Fibroblast of peridontal ligament (primary cell): Measurements from ENCODE around the gene HSF2.
A peak's percentile ranks its signal among the peaks of the same experiment; 100 is the strongest.
"Not testable (repeated sequence)": the region's sequence is repeated elsewhere in the genome, so short reads cannot be mapped to it uniquely, and the experiment has no call there.

Experiments
- DNase-seq: peaks from one replicate; pipeline ENCODE4 v3.0.0-alpha.2; 2010; ENCODE audit errors: extremely low read depth

HSF2 gene

DNA sequence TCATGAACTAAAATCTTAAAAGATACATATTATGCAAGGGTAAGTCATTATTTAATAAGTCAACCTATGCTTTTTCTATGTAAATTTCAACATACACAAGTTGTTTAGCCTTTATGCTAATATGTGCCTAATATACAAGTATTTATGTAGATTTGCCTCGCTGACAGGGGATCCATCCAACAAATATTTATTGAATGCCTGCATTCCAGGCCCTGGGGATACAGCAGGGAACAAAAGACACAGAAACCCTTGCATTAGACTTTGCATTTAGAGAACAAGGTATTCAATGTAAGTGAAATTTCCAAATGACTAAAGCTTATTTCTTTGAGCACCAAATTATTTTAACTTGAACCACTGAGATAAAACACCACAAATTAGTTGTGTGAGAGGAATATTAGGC, 53.1 kb downstream of the HSF2 start:
- no peak for DNase-seq

DNA sequence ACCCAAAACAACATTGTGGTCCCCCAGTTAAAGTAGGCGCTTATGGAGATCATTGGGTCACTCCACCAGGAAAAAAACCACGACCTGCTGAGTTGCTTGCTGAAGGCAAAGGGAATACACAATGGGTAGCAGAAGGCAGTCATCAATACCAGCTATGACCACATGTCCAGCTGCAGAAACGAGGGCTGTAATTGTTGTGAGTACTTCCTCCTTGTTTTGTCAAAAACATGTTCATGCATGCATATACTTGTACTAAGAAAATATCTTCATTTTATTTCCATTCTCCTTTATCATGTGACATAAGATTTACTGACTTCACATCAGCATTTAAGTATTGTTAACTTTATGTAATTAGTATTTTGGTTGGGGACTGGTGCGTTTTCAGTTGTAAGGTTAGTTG, 55.2 kb downstream of the HSF2 start:
- no peak for DNase-seq

GRCh38 chr6:122455116-122455515, 55.7 kb downstream of the HSF2 start:
- not testable (repeated sequence) for DNase-seq

DNA sequence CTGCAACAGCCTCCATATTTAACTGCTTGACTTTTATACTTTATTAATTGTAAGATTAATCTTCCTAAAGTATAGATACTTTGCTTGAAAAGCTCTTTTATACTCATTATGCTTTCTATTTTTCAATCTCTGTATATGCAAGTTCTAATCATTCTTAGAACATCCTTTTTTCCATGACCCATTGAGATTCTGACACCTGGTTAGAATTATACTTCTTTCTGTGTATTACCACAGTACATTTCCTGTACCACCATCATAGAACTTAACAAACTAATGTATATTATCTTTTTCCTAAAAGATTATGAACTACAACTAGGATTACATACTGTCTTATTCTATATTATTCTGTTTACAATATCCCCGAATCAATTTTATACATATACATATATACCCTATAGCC, 58.6 kb downstream of the HSF2 start:
- no peak for DNase-seq

DNA sequence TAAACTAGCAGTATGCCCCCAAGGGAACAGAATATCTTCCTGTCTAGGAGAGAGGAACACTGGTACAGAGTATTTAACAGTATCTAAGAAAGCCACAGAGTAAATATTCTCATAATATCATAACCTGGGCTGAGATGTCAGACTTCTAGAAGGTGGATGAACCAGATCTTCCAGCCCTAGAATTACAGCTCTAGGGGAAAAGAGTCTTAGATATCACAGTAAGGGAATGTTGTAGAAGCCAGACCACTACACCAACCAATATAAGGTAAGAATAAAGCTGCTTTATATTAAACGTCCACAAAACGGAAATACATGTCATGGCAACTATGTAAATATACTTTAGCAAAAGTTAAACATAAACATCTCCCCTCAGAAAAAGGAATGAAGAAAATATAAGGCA, 59.8 kb downstream of the HSF2 start:
- DNase-seq, result no peak

DNA sequence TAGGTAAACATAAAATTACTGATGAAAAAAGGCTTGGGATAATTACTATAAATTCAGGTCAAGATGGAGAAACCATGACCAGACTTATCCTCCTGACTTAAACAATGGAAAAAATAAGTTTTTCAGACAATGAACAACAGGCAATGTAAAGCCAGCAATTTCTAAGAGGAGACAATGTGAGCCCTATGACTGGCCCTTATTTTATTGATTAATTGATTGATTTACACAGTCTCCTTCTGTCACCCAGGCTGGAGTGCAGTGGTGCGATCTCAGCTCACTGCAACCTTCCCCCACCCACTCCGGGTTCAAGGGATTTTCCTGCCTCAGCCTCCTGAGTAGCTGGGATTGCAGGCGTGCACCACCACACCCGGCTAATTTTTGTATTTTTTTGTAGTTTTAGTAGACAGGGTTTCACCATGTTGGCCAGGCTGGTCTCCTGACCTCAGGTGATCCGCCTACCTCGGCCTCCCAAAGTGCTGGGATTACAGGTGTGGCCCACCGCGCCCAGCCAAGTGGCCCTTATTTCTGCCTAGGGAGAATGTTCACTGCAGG, 60.5 kb downstream of the HSF2 start:
- not testable (repeated sequence) for DNase-seq

DNA sequence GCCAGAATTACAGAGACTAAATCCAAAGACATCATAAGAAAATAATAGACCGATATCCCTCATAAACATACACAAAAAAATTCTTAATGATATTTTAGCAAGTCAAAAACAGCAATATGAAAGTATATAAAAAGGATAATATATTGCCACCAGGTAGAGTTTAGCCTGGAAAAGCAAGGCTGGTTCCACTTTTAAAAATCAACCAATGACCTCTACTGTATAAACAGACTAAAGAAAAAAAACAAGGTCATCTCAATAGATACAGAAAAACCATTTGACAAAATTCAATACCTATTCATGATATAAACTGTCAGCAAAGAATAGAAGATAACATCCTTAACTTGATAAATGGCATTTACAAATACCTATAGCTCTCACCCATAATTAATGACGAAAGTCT, 62.4 kb downstream of the HSF2 start:
- no peak for DNase-seq

DNA sequence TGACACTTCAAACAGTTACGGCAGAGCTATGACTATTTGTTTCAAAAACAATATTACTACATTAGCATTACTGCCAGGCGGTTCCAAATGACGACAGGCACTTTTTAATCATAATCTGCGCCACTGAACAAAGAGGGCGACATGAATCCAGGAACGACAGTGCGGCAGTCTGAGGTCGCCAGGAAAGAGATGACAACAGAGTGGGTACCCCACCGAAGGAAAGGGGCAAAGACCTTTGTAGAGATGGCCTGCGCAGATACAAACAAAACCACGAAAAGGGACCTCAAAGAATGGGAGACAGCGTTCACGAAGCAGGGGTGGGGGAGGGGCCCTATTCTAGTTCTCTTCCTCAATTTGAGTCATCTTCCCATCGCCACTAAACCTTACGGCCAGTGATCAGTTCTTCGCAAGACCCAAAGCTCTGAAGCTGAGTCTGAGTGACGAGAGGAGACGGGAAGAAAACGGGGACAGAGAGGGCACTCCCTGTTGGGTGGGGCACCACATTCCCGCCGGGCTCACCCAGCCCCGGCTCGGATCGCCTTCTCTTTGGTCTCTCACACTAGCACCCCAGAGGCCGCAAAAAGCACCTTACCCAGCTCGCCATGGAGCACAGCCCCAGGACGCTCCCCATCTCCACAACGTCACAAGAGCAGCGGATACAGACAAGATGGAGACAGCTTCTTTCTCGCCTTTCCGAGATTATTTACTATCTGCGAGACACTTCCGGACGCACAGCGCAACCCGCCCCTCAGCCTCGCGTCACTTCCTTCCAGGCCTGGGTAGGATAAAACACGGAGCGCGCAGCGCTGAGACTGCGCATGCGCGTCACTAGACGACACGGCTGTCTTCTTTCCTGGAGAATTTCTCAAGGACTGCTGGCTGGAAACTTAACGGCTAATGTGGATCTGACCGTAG, 71.9 kb downstream of the HSF2 start, which contains the start of gene SERINC1:
TSS of gene SERINC1 (minus strand) at position 701 of the 915 bp plus-strand sequence. CDS start at position 631, 70 bp downstream.
- DNase-seq, result peak; percentile 96

DNA sequence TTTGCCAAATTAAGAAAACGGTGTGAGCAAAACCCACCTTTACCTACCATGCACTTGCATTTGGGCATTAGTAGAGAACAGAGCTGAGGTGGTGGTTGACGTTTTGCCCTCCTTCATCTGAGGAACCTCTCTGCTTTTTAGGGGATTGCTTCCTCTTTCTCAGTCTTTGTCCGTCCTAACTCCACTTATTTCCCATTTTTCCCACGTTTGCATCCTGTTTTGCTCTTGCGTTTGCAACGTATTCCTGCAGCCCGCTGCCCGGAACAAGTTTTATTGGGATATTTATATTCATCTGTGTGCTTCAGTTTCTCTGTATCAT, 72.5 kb downstream of the HSF2 start:
- no peak for DNase-seq

DNA sequence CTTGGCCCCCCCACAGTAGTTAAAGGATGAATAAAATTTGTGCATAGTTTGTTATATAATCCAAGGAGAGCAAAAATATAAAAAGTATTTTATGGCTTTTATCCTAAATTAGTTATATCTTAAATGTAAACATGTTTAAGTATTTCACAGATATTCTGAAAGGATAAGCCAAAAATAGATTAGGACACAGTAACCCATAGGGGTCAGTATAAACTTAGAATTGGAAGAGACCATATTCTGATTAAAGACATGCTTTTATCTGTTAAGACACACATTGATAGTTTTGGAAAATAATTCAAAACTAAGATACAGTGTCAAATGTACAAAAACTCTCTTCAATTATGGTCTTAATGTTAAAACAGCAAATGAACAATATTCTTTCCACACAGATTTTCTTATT, 76.7 kb downstream of the HSF2 start:
- peak; percentile 59 for DNase-seq

- no peak for DNase-seq
Measured at GRCh38 chr6:122482750-122483080, 83.3 kb downstream of the HSF2 start.
